OCI-LY1 (cell line): Measurements from ENCODE around the gene WIPF2.

ENCODE experiments used
- EZH2 ChIP-seq: fragments of 200-600 bp; sonication (generic), shearing (Covaris generic); IDR thresholded peaks from 2 replicates; pipeline ENCODE4 v1.8.0; 2017; ENCODE audit warnings: borderline replicate concordance, mixed run types, mild to moderate bottlenecking, antibody characterized with exemption, low read length, moderate library complexity, mixed read lengths
- TF ChIP-seq, protein P1 (sequence below): fragments of 200-600 bp; sonication (generic), shearing (Covaris generic); IDR thresholded peaks from 2 replicates; pipeline ENCODE4 v1.5.1; 2017; ENCODE audit warnings: mild to moderate bottlenecking, antibody characterized with exemption, low read length, moderate library complexity, mixed read lengths

DNA sequence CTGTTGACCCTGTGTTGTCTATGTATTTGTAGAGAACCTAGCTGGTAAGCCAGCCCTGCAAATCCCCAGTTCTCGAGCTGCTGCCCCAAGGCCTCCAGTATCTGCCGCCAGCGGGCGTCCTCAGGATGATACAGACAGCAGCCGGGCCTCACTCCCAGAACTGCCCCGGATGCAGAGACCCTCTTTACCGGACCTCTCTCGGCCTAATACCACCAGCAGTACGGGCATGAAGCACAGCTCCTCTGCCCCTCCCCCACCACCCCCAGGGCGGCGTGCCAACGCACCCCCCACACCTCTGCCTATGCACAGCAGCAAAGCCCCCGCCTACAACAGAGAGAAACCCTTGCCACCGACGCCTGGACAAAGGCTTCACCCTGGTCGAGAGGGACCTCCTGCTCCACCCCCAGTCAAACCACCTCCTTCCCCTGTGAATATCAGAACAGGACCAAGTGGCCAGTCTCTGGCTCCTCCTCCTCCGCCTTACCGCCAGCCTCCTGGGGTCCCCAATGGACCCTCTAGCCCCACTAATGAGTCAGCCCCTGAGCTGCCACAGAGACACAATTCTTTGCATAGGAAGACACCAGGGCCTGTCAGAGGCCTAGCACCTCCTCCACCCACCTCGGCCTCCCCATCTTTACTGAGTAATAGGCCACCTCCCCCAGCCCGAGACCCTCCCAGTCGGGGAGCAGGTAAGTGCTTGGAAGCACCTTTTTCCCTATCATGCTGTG is 45.5 kb downstream of the WIPF2 start:
- TF ChIP-seq, protein P1, sequence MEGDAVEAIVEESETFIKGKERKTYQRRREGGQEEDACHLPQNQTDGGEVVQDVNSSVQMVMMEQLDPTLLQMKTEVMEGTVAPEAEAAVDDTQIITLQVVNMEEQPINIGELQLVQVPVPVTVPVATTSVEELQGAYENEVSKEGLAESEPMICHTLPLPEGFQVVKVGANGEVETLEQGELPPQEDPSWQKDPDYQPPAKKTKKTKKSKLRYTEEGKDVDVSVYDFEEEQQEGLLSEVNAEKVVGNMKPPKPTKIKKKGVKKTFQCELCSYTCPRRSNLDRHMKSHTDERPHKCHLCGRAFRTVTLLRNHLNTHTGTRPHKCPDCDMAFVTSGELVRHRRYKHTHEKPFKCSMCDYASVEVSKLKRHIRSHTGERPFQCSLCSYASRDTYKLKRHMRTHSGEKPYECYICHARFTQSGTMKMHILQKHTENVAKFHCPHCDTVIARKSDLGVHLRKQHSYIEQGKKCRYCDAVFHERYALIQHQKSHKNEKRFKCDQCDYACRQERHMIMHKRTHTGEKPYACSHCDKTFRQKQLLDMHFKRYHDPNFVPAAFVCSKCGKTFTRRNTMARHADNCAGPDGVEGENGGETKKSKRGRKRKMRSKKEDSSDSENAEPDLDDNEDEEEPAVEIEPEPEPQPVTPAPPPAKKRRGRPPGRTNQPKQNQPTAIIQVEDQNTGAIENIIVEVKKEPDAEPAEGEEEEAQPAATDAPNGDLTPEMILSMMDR = no peak
- TF ChIP-seq EZH2 = no peak
